Measurements from ENCODE around the gene ATP2B2. TPM values are rescaled to one million over a fixed set of nuclear protein-coding genes. Genes with fewer than 3 reads are reported as not detected.

ATP2B2 gene
- total RNA-seq, 4 donors from 2014 or later = not detected

- H3K27me3 ChIP-seq = no peaks in the 10 kb centered on the region
- H3K4me3 ChIP-seq = no peak overlapping the region
- no peak overlapping the region for H3K27ac ChIP-seq
- intact Hi-C loops (cut with DNase I; ENCODE audit: low total_unique reads) = no loop called here
- H3K9me3 ChIP-seq = no peaks in the 10 kb centered on the region
- in situ Hi-C loops (cut with MboI; ENCODE audit: low pct_ligation_motif_present in 1 of 4, low pct_unique_long_range_greater_than_20kb in 1 of 4, low sequenced_read_pairs in 3 of 4) = no loop called here
- TF ChIP-seq POLR2AphosphoS5 (IDR thresholded peaks at IDR 0.05) (no peak), POLR2A (IDR thresholded peaks at IDR 0.05) (no peak), EP300 (IDR thresholded peaks at IDR 0.05; ENCODE audit: low read depth) (no peak), CTCF (IDR thresholded peaks at IDR 0.05) (no peak)
- WGBS, 2 donors (ENCODE audit: low coverage in 1 of 2) = 14 to 61% methylated on average over 1 of the region's 1 CpG
- DNase-seq = no peak
- H3K36me3 ChIP-seq = no peaks in the 10 kb centered on the region
- no peaks in the 10 kb centered on the region for H3K4me1 ChIP-seq
Measured at GRCh38 chr3:10389339-10389738, 116.0 kb downstream of the ATP2B2 start.

- no peak overlapping the region for H3K4me3 ChIP-seq
- no peaks in the 10 kb centered on the region for H3K4me1 ChIP-seq
- H3K27ac ChIP-seq = no peak overlapping the region
- no peak for DNase-seq
- TF ChIP-seq POLR2AphosphoS5 (IDR thresholded peaks at IDR 0.05) (no peak), POLR2A (IDR thresholded peaks at IDR 0.05) (no peak), EP300 (IDR thresholded peaks at IDR 0.05; ENCODE audit: low read depth) (no peak), CTCF (IDR thresholded peaks at IDR 0.05) (no peak)
- intact Hi-C loops (cut with DNase I; ENCODE audit: low total_unique reads) = no loop called here
- in situ Hi-C loops (cut with MboI; ENCODE audit: low pct_ligation_motif_present in 1 of 4, low pct_unique_long_range_greater_than_20kb in 1 of 4, low sequenced_read_pairs in 3 of 4) = no loop called here
- H3K36me3 ChIP-seq = no peaks in the 10 kb centered on the region
- H3K27me3 ChIP-seq = no peaks in the 10 kb centered on the region
- WGBS, 2 donors (ENCODE audit: low coverage in 1 of 2) = 65 to 70% methylated on average over 2 to 6 of the region's 6 CpGs
- no peaks in the 10 kb centered on the region for H3K9me3 ChIP-seq
Measured at GRCh38 chr3:10387881-10388609, 117.3 kb downstream of the ATP2B2 start.

GRCh38 chr3:10386121-10386520, 119.3 kb downstream of the ATP2B2 start:
- H3K4me1 ChIP-seq = no peaks in the 10 kb centered on the region
- TF ChIP-seq CTCF (IDR thresholded peaks at IDR 0.05) (no peak), POLR2AphosphoS5 (IDR thresholded peaks at IDR 0.05) (no peak)
- no peaks in the 10 kb centered on the region for H3K36me3 ChIP-seq
- DNase-seq = no peak
- intact Hi-C loops (cut with DNase I; ENCODE audit: low total_unique reads) (no loop called here), in situ Hi-C loops (cut with MboI; ENCODE audit: low pct_ligation_motif_present in 1 of 4, low pct_unique_long_range_greater_than_20kb in 1 of 4, low sequenced_read_pairs in 3 of 4) (no loop called here)
- WGBS, 2 donors (ENCODE audit: low coverage in 1 of 2) = 86% methylated on average over 1 of the region's 1 CpG; no CpG with 5 or more reads in 1 of the 2 donors
- no peaks in the 10 kb centered on the region for H3K9me3 ChIP-seq
- H3K27ac ChIP-seq = no peak overlapping the region
- no peak overlapping the region for H3K4me3 ChIP-seq
- H3K27me3 ChIP-seq = no peaks in the 10 kb centered on the region

GRCh38 chr3:10384541-10385360, 120.6 kb downstream of the ATP2B2 start:
- Histone ChIP-seq H3K4me1 (no peaks in the 10 kb centered on the region), H3K27ac (no peak overlapping the region), H3K36me3 (no peaks in the 10 kb centered on the region), H3K9me3 (no peaks in the 10 kb centered on the region), H3K27me3 (no peaks in the 10 kb centered on the region), H3K4me3 (no peak overlapping the region)
- no peak for TF ChIP-seq CTCF (IDR thresholded peaks at IDR 0.05)
- no peak for TF ChIP-seq EP300 (IDR thresholded peaks at IDR 0.05; ENCODE audit: low read depth)
- TF ChIP-seq POLR2AphosphoS5 (IDR thresholded peaks at IDR 0.05) = no peak
- TF ChIP-seq POLR2A (IDR thresholded peaks at IDR 0.05) = no peak
- WGBS, 2 donors (ENCODE audit: low coverage in 1 of 2) = 86 to 87% methylated on average over 5 to 19 of the region's 23 CpGs
- DNase-seq = no peak
- in situ Hi-C loops (cut with MboI; ENCODE audit: low pct_ligation_motif_present in 1 of 4, low pct_unique_long_range_greater_than_20kb in 1 of 4, low sequenced_read_pairs in 3 of 4) = no loop called here
- intact Hi-C loops (cut with DNase I; ENCODE audit: low total_unique reads) = no loop called here

All from transverse colon (tissue), 4 donors.